Astrocyte (in vitro differentiated cells and primary cell): ENCODE results near the gene TMEM129. TPM values are rescaled to one million over a fixed set of nuclear protein-coding genes. Genes with fewer than 3 reads are reported as not detected.
A peak's percentile ranks its signal among the peaks of the same experiment; 100 is the strongest.

Source experiments
- DNase-seq: peaks from one replicate; pipeline ENCODE4 v3.0.0-alpha.2; 2010; ENCODE audit warnings: low read depth
- FAIRE-seq: peaks from 2 replicates; lab custom pipeline; 2011; peaks lifted over from hg19 to GRCh38; lab: Jason Lieb, UNC
- H2AFZ ChIP-seq: 2 replicates; pipeline ENCODE4 v1.6.0; 2012; ENCODE audit warnings: low read depth, low read length, inconsistent platforms
- H3K27ac ChIP-seq: 2 replicates; pipeline ENCODE4 v1.5.1; 2011; ENCODE audit warnings: low read depth, low read length, inconsistent platforms
- H3K27me3 ChIP-seq: 2 replicates; pipeline ENCODE4 v1.6.0; 2011; ENCODE audit warnings: low read length, inconsistent platforms; ENCODE audit not compliant: insufficient read depth
- H3K36me3 ChIP-seq: 2 replicates; pipeline ENCODE4 v1.5.1; 2011; ENCODE audit warnings: low read length, inconsistent platforms; ENCODE audit not compliant: insufficient read depth
- H3K4me1 ChIP-seq: 2 replicates; pipeline ENCODE4 v1.5.1; 2011; ENCODE audit warnings: low read length, inconsistent platforms; ENCODE audit not compliant: insufficient read depth
- H3K4me2 ChIP-seq: 2 replicates; pipeline ENCODE4 v1.6.0; 2012; ENCODE audit warnings: low read length, inconsistent platforms
- H3K4me3 ChIP-seq: 2 replicates; pipeline ENCODE4 v1.5.1; 2011; ENCODE audit warnings: low read depth, mild to moderate bottlenecking, low read length, inconsistent platforms; ENCODE audit not compliant: insufficient read depth
- H3K79me2 ChIP-seq: 2 replicates; pipeline ENCODE4 v1.6.0; 2012; ENCODE audit warnings: mild to moderate bottlenecking, low read length, inconsistent platforms; ENCODE audit not compliant: insufficient read depth
- H3K9ac ChIP-seq: 2 replicates; pipeline ENCODE4 v1.6.0; 2012; ENCODE audit warnings: mild to moderate bottlenecking, low read length, inconsistent platforms
- H3K9me3 ChIP-seq: 2 replicates; pipeline ENCODE4 v1.5.1; 2012; ENCODE audit warnings: low read depth, mild to moderate bottlenecking, low read length, inconsistent platforms; ENCODE audit not compliant: insufficient read depth
- H4K20me1 ChIP-seq: 2 replicates; pipeline ENCODE4 v1.6.0; 2012; ENCODE audit warnings: low read length, inconsistent platforms; ENCODE audit not compliant: insufficient read depth
- H3K27ac Mint-ChIP-seq: one replicate; pipeline ENCODE4 v1.8.0; 2021; ENCODE audit warnings: mild to moderate bottlenecking, mixed read lengths; ENCODE audit not compliant: unreplicated experiment
- H3K27me3 Mint-ChIP-seq: one replicate; pipeline ENCODE4 v1.8.0; 2021; ENCODE audit warnings: low read depth, mixed read lengths; ENCODE audit not compliant: unreplicated experiment
- H3K36me3 Mint-ChIP-seq: one replicate; pipeline ENCODE4 v1.8.0; 2021; ENCODE audit warnings: low read depth, mixed read lengths; ENCODE audit not compliant: unreplicated experiment
- H3K4me1 Mint-ChIP-seq: one replicate; pipeline ENCODE4 v1.8.0; 2021; ENCODE audit warnings: low read depth, mixed read lengths; ENCODE audit not compliant: unreplicated experiment
- H3K4me3 Mint-ChIP-seq: one replicate; pipeline ENCODE4 v1.8.0; 2021; ENCODE audit warnings: mild to moderate bottlenecking, moderate library complexity, mixed read lengths; ENCODE audit not compliant: unreplicated experiment
- H3K9me3 Mint-ChIP-seq: one replicate; pipeline ENCODE4 v1.8.0; 2021; ENCODE audit warnings: mild to moderate bottlenecking, mixed read lengths; ENCODE audit not compliant: unreplicated experiment
- EZH2 ChIP-seq: IDR thresholded peaks from 2 replicates; pipeline ENCODE4 v1.6.1; 2012; ENCODE audit warnings: mild to moderate bottlenecking, low read length, inconsistent platforms; ENCODE audit not compliant: insufficient read depth
- total RNA-seq: library from RNA; stranded (reverse); gene quantifications from 2 replicates; pipeline ENCODE4 v1.2.1, GENCODE V29; 2021
- TF ChIP-seq, protein P1 (sequence below): IDR thresholded peaks from 2 replicates; pipeline ENCODE4 v1.5.1; 2011; ENCODE audit warnings: low read depth, mild to moderate bottlenecking, inconsistent platforms, low read length, moderate library complexity; ENCODE audit not compliant: insufficient read depth

TMEM129 gene
- total RNA-seq, 1 donor from 2014 or later: 26.8 TPM

DNA sequence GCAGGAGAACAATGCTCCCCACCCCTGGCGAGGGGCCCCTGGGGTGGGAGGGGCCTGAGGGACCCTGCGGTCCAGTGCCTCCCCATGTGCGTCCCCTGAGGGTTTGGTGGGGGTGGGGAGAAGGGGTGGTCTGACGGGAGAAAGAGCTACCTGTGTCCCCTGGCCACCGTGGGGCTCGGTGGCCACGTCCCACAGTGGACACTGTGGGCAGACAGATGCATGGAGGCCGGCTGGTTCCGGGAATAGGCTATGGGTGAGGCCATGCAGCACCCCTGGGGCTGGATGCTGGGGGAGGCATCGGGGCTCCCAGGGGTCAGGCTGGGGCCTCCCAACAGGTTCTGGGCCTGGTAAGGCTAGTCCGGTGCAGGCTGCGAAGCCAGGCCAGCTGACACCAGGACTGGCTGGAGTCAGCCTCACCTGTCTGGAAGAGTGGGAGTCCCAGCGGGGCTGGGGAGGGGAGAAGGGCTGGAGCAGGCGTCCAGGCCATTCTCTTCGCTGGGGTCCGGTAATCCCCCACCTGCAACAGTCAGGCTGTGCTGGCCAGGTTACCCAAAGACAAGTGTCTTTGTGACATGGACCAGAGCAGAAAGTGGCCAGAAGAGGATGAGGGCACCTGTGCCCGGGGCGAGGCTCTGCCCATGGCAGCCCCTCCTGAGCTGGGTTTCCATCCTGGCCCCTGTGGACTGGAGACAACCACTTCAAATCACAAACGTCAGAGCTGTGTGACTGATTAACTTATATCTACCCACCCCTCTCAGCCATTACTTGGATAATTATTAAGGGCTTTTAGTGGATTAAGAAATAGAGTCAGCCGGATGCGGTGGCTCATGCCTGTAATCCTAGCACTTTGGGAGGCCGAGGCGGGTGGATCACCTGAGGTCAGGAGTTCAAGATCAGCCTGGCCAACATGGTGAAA lies 35.6 kb downstream of the TMEM129 start:
- no peaks in the 10 kb centered on the region for H3K27me3 ChIP-seq
- peaks cover 12% of the 10 kb centered on the region for H3K4me1 ChIP-seq
- no peaks in the 10 kb centered on the region for H3K9me3 Mint-ChIP-seq
- H3K4me1 Mint-ChIP-seq: no peaks in the 10 kb centered on the region
- H3K27ac Mint-ChIP-seq: no peak overlapping the region
- no peaks in the 10 kb centered on the region for H3K27me3 Mint-ChIP-seq
- TF ChIP-seq, protein P1, sequence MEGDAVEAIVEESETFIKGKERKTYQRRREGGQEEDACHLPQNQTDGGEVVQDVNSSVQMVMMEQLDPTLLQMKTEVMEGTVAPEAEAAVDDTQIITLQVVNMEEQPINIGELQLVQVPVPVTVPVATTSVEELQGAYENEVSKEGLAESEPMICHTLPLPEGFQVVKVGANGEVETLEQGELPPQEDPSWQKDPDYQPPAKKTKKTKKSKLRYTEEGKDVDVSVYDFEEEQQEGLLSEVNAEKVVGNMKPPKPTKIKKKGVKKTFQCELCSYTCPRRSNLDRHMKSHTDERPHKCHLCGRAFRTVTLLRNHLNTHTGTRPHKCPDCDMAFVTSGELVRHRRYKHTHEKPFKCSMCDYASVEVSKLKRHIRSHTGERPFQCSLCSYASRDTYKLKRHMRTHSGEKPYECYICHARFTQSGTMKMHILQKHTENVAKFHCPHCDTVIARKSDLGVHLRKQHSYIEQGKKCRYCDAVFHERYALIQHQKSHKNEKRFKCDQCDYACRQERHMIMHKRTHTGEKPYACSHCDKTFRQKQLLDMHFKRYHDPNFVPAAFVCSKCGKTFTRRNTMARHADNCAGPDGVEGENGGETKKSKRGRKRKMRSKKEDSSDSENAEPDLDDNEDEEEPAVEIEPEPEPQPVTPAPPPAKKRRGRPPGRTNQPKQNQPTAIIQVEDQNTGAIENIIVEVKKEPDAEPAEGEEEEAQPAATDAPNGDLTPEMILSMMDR: no peak
- no peaks in the 10 kb centered on the region for H3K9me3 ChIP-seq
- H3K79me2 ChIP-seq: no peaks in the 10 kb centered on the region
- H2AFZ ChIP-seq: no peak overlapping the region
- no peak overlapping the region for H3K4me2 ChIP-seq
- FAIRE-seq (no peak), DNase-seq (no peak)
- peaks cover 4% of the 10 kb centered on the region for H3K36me3 Mint-ChIP-seq
- no peaks in the 10 kb centered on the region for H4K20me1 ChIP-seq
- H3K9ac ChIP-seq: no peak overlapping the region
- H3K36me3 ChIP-seq: no peaks in the 10 kb centered on the region
- no peak overlapping the region for H3K4me3 Mint-ChIP-seq
- H3K27ac ChIP-seq: no peak overlapping the region
- H3K4me3 ChIP-seq: no peak overlapping the region

- peak overlapping the region; percentile 77 for H3K4me2 ChIP-seq
Measured at GRCh38 chr4:1684506-1685234, 36.5 kb downstream of the TMEM129 start.

More at GRCh38 chr4:1684506-1685234, 36.5 kb downstream of the TMEM129 start:
- DNase-seq: no peak
- no peak for TF ChIP-seq EZH2
- TF ChIP-seq, protein P1: no peak
- Mint-ChIP-seq H3K27me3 (no peaks in the 10 kb centered on the region), H3K4me1 (no peaks in the 10 kb centered on the region), H3K9me3 (no peaks in the 10 kb centered on the region), H3K27ac (no peak overlapping the region), H3K4me3 (peak overlapping the region; percentile 73), H3K36me3 (peaks cover 2% of the 10 kb centered on the region)
- no peaks in the 10 kb centered on the region for H4K20me1 ChIP-seq
- no peak for FAIRE-seq
- peaks cover 12% of the 10 kb centered on the region for H3K4me1 ChIP-seq
- no peaks in the 10 kb centered on the region for H3K9me3 ChIP-seq
- H3K9ac ChIP-seq: peak overlapping the region; percentile 58
- no peaks in the 10 kb centered on the region for H3K79me2 ChIP-seq
- no peak overlapping the region for H3K27ac ChIP-seq
- H2AFZ ChIP-seq: peak overlapping the region; percentile 80
- H3K4me3 ChIP-seq: peak overlapping the region; percentile 42
- no peaks in the 10 kb centered on the region for H3K36me3 ChIP-seq
- H3K27me3 ChIP-seq: no peaks in the 10 kb centered on the region
